Measurements from ENCODE around the gene IGFL3. TPM values are rescaled to one million over a fixed set of nuclear protein-coding genes. Genes with fewer than 3 reads are reported as not detected.
"Not testable (repeated sequence)": the region's sequence is repeated elsewhere in the genome, so short reads cannot be mapped to it uniquely, and the experiment has no call there.

IGFL3 gene
- total RNA-seq, 1 donor from 2014 or later = not detected

DNA sequence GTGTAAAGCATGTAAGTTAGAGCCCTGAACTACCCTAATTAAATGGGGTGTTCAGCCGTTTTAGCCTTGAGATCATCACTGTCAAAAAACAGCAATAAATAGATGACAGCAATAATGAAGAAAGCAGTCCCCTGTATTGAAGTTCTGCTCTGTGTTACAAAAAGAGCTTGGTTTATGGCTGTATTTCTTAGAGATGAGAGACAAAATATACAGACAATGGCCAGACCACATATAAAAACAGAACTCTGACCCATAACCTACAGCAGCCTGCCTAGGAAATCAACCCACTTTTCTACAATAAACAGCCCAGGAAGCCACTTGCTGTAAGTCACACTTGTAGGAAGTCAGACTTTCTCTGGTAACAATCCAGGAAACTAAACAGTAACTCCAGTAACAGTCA is 10.8 kb downstream of the IGFL3 start:
- peaks cover 13% of the 10 kb centered on the region for H3K4me1 Mint-ChIP-seq (ENCODE audit: low read depth)
- H3K27me3 Mint-ChIP-seq (ENCODE audit: insufficient read depth) = peaks cover 18% of the 10 kb centered on the region
- intact Hi-C loops (cut with micrococcal nuclease) = no loop called here
- no peak overlapping the region for H3K27ac Mint-ChIP-seq
- H3K4me3 Mint-ChIP-seq = no peak overlapping the region
- DNase-seq (ENCODE audit: low spot score) = no peak
- no peaks in the 10 kb centered on the region for H3K9me3 Mint-ChIP-seq
- no peaks in the 10 kb centered on the region for H3K36me3 Mint-ChIP-seq (ENCODE audit: low read depth)

DNA sequence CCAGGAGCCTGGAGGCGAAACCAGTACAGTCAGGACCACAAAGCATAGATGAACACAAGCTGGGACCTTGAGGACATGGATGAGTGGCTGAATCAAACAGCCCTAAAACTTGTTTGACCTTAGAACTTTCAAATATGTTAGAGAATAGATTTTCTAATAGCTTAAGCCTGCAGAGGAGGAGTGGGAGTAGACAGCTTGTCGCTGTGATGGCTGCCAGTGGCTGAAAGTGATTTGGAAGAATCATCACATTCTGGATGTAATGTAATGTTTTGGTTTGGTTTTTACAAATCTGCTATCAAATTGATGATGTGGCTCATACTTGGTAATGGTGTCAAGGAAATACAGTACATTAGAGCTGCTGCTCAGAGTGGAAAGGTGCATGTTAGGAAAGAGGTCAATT is 12.0 kb downstream of the IGFL3 start:
- H3K27ac Mint-ChIP-seq = no peak overlapping the region
- intact Hi-C loops (cut with micrococcal nuclease) = no loop called here
- H3K4me3 Mint-ChIP-seq = no peak overlapping the region
- H3K4me1 Mint-ChIP-seq (ENCODE audit: low read depth) = peaks cover 13% of the 10 kb centered on the region
- no peak for DNase-seq (ENCODE audit: low spot score)
- peaks cover 18% of the 10 kb centered on the region for H3K27me3 Mint-ChIP-seq (ENCODE audit: insufficient read depth)
- H3K9me3 Mint-ChIP-seq = no peaks in the 10 kb centered on the region
- no peaks in the 10 kb centered on the region for H3K36me3 Mint-ChIP-seq (ENCODE audit: low read depth)

GRCh38 chr19:46111376-46111775 is 13.1 kb downstream of the IGFL3 start:
- DNase-seq (ENCODE audit: low spot score) = no peak
- Mint-ChIP-seq H3K27me3 (ENCODE audit: insufficient read depth) (peaks cover 18% of the 10 kb centered on the region), H3K4me3 (no peak overlapping the region), H3K9me3 (no peaks in the 10 kb centered on the region), H3K27ac (no peak overlapping the region), H3K36me3 (ENCODE audit: low read depth) (no peaks in the 10 kb centered on the region), H3K4me1 (ENCODE audit: low read depth) (peaks cover 13% of the 10 kb centered on the region)
- intact Hi-C loops (cut with micrococcal nuclease) = no loop called here

- no peaks in the 10 kb centered on the region for H3K9me3 Mint-ChIP-seq
- H3K4me3 Mint-ChIP-seq = no peak overlapping the region
- intact Hi-C loops (cut with micrococcal nuclease) = no loop called here
- peaks cover under 1% of the 10 kb centered on the region for H3K4me1 Mint-ChIP-seq (ENCODE audit: low read depth)
- H3K36me3 Mint-ChIP-seq (ENCODE audit: low read depth) = no peaks in the 10 kb centered on the region
- no peak for DNase-seq (ENCODE audit: low spot score)
- no peak overlapping the region for H3K27ac Mint-ChIP-seq
- peaks cover 11% of the 10 kb centered on the region for H3K27me3 Mint-ChIP-seq (ENCODE audit: insufficient read depth)
These were observed 14.6 kb downstream of the IGFL3 start for GRCh38 chr19:46109876-46110275.

- intact Hi-C loops (cut with micrococcal nuclease) = no loop called here
- no peak for DNase-seq (ENCODE audit: low spot score)
- Mint-ChIP-seq H3K9me3 (no peaks in the 10 kb centered on the region), H3K27ac (no peak overlapping the region), H3K36me3 (ENCODE audit: low read depth) (no peaks in the 10 kb centered on the region), H3K4me1 (ENCODE audit: low read depth) (no peaks in the 10 kb centered on the region), H3K4me3 (no peak overlapping the region), H3K27me3 (ENCODE audit: insufficient read depth) (peaks cover 7% of the 10 kb centered on the region)
These were observed 17.1 kb downstream of the IGFL3 start for GRCh38 chr19:46107371-46107770.

DNA sequence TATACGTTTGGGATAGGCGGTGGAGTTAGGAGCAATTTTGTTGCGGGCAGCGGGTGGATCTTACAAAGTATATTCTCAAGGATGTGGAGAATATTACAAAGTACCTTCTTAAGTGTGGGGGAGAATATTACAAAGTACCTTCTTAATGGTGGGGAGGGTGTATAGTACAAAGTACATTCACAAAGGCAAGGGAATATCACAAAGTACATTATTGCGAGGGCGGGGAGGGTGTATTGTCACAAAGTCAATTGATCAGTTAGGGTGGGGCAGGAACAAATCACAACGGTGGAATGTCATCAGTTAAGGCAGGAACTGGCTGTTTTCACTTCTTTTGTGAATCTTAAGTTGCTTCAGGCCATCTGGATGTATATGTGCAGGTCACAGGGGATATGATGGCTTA is 22.2 kb downstream of the IGFL3 start:
- intact Hi-C loops (cut with micrococcal nuclease); DNase-seq (ENCODE audit: low spot score); H3K4me3 Mint-ChIP-seq; H3K36me3 Mint-ChIP-seq (ENCODE audit: low read depth); H3K27me3 Mint-ChIP-seq (ENCODE audit: insufficient read depth); H3K27ac Mint-ChIP-seq; H3K9me3 Mint-ChIP-seq; H3K4me1 Mint-ChIP-seq (ENCODE audit: low read depth): not testable (repeated sequence)

- no peaks in the 10 kb centered on the region for H3K4me1 Mint-ChIP-seq (ENCODE audit: low read depth)
These were observed 23.2 kb downstream of the IGFL3 start for GRCh38 chr19:46101293-46101692.

DNA sequence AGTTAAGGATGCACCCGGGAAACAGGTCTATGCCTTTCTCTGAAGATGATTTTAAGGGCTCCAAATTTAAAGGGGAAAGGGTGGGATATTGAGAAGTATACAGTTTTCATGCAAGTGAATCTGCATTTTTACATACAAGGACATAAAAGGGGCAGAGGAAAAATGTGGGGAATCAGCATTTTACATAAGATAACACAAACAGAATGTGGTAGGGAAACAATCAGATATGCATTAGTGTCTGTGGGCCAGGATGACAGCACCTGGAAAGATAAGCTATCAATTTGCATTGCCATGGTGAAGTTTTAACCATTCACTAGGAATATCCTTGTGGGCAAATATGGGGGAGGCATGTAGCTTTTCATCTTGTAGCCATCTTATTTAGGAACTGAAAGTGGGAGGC is 24.1 kb downstream of the IGFL3 start:
- H3K9me3 Mint-ChIP-seq = peaks cover 9% of the 10 kb centered on the region
- H3K4me1 Mint-ChIP-seq (ENCODE audit: low read depth) = no peaks in the 10 kb centered on the region
- no peak overlapping the region for H3K27ac Mint-ChIP-seq
- H3K36me3 Mint-ChIP-seq (ENCODE audit: low read depth) = no peaks in the 10 kb centered on the region
- peaks cover 13% of the 10 kb centered on the region for H3K27me3 Mint-ChIP-seq (ENCODE audit: insufficient read depth)
- H3K4me3 Mint-ChIP-seq = no peak overlapping the region
- DNase-seq (ENCODE audit: low spot score) = no peak
- intact Hi-C loops (cut with micrococcal nuclease) = no loop called here

More at GRCh38 chr19:46101293-46101692, 23.2 kb downstream of the IGFL3 start:
- H3K4me3 Mint-ChIP-seq = no peak overlapping the region
- peaks cover 9% of the 10 kb centered on the region for H3K9me3 Mint-ChIP-seq
- no peak overlapping the region for H3K27ac Mint-ChIP-seq
- no peak for DNase-seq (ENCODE audit: low spot score)
- intact Hi-C loops (cut with micrococcal nuclease) = no loop called here
- H3K27me3 Mint-ChIP-seq (ENCODE audit: insufficient read depth) = peaks cover 9% of the 10 kb centered on the region
- H3K36me3 Mint-ChIP-seq (ENCODE audit: low read depth) = no peaks in the 10 kb centered on the region

DNA sequence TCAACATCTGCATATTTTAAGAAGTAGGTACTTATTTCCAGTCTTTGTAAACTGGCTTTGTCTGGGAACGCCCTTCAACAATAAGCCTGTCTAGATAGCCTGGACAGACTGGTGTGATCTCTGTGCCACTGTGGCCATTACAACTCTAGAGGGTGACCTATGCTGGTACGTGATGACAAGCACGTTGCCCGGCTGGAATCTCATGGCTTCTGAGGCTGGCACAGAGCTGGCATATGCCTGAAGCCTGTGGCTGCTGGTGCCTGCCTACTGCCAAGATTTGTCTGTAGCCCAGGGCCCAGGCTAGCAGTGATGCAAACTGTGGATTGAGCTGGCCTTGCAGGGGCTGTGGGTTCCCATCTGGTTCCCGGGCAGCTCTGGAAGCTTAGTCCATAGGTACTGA is 34.0 kb downstream of the IGFL3 start:
- Mint-ChIP-seq H3K9me3 (peaks cover 38% of the 10 kb centered on the region), H3K27me3 (ENCODE audit: insufficient read depth) (peaks cover 18% of the 10 kb centered on the region)
- intact Hi-C loops (cut with micrococcal nuclease) = no loop called here

GRCh38 chr19:46089432-46089831 is 35.1 kb downstream of the IGFL3 start:
- Mint-ChIP-seq H3K27me3 (ENCODE audit: insufficient read depth) (peaks cover 14% of the 10 kb centered on the region), H3K36me3 (ENCODE audit: low read depth) (no peaks in the 10 kb centered on the region), H3K9me3 (peaks cover 41% of the 10 kb centered on the region), H3K27ac (no peak overlapping the region), H3K4me1 (ENCODE audit: low read depth) (no peaks in the 10 kb centered on the region), H3K4me3 (no peak overlapping the region)
- intact Hi-C loops (cut with micrococcal nuclease) = loop anchor here (10.0 kb wide), 1 partner anchor 335 kb away; the partner anchor contains the start of gene PNMA8C
- no peak for DNase-seq (ENCODE audit: low spot score)

More for the DNA sequence above, 34.0 kb downstream of the IGFL3 start:
- Mint-ChIP-seq H3K36me3 (ENCODE audit: low read depth) (no peaks in the 10 kb centered on the region), H3K4me1 (ENCODE audit: low read depth) (no peaks in the 10 kb centered on the region), H3K27ac (no peak overlapping the region), H3K4me3 (no peak overlapping the region)
- no peak for DNase-seq (ENCODE audit: low spot score)

DNA sequence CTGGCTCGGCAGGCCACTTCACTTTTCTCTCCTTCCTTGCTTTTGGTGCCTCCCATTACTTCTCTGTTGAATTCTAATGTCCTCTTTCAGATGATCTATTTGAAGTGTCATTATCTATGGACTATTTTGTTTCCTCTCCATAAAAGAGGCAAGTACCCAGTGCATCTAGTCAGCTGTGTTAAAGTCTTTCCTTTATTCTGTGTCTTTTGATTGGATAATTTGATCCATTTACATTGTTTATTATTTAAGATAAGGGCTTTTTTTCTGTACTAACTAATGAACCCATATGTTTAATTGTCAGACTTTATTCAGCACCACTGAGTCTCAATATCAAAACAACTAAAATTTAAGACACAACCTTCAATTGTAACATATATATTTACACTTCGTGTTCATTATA is 36.4 kb downstream of the IGFL3 start:
- Mint-ChIP-seq H3K4me3 (no peak overlapping the region), H3K9me3 (peaks cover 41% of the 10 kb centered on the region), H3K27ac (no peak overlapping the region), H3K4me1 (ENCODE audit: low read depth) (no peaks in the 10 kb centered on the region), H3K27me3 (ENCODE audit: insufficient read depth) (peaks cover 18% of the 10 kb centered on the region), H3K36me3 (ENCODE audit: low read depth) (no peaks in the 10 kb centered on the region)
- intact Hi-C loops (cut with micrococcal nuclease) = loop anchor here (10.0 kb wide), 1 partner anchor 337 kb away; the partner anchor contains the start of gene PNMA8C
- DNase-seq (ENCODE audit: low spot score) = no peak

DNA sequence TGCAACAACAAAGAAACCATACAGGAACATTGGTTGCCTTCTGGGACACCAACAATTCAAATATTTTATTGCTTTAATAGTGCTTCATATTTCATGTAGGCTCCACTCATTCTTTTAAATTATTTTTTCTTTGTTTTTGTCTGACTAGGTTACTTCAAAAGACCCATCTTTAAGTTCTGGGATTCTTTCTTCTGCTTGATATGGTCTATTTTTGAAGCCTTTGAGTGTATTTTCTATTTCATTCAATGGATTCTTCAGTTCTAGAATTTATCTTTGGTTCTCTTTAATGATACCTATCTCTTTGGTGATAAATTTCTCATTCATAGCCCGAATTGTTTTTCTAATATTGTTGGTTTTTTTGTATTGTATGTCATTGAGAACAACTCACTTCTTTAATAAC is 38.6 kb downstream of the IGFL3 start:
- intact Hi-C loops (cut with micrococcal nuclease) = loop anchor here (10.0 kb wide), 1 partner anchor 339 kb away; the partner anchor contains the start of gene PNMA8C
- H3K27me3 Mint-ChIP-seq (ENCODE audit: insufficient read depth) = peaks cover 35% of the 10 kb centered on the region

DNA sequence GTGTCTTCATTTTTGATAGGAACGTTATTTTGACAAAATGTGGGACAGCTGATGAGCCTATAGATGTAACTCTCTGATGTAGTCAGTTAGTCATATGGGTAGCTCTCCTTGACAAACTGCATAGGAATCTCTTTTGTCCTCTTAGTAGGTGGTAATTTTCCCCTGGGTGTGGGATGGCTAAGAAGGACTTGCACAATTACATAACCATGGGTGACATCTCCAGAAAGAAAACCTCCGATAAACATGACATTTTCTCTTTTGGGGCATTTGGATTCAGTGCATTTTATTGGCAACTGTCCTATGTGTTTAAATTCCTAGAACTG is 41.8 kb downstream of the IGFL3 start:
- DNase-seq (ENCODE audit: low spot score) = no peak
- Mint-ChIP-seq H3K27ac (no peak overlapping the region), H3K9me3 (peaks cover 20% of the 10 kb centered on the region), H3K36me3 (ENCODE audit: low read depth) (no peaks in the 10 kb centered on the region), H3K4me3 (no peak overlapping the region), H3K4me1 (ENCODE audit: low read depth) (peaks cover 3% of the 10 kb centered on the region), H3K27me3 (ENCODE audit: insufficient read depth) (peaks cover 50% of the 10 kb centered on the region)
- intact Hi-C loops (cut with micrococcal nuclease) = loop anchor here (1.0 to 10.0 kb wide), 4 partner anchors 33 to 342 kb away; partner anchors contain the start of gene PNMA8C

More for the DNA sequence above, 38.6 kb downstream of the IGFL3 start:
- Mint-ChIP-seq H3K36me3 (ENCODE audit: low read depth) (no peaks in the 10 kb centered on the region), H3K27ac (no peak overlapping the region), H3K9me3 (peaks cover 41% of the 10 kb centered on the region), H3K4me3 (no peak overlapping the region), H3K4me1 (ENCODE audit: low read depth) (no peaks in the 10 kb centered on the region)
- no peak for DNase-seq (ENCODE audit: low spot score)
